Activated CD4-positive, alpha-beta memory T cell treated with anti-CD3 and anti-CD28 coated beads, Interleukin-2, amount 10 ng/mL, durations not matched to agents 7 days and 5 days (primary cell): Measurements from ENCODE around the gene SLC27A4. TPM values are rescaled to one million over a fixed set of nuclear protein-coding genes. Genes with fewer than 3 reads are reported as not detected.

Experiments used
- CTCF ChIA-PET: fragments of 350-600 bp; sonication (Branson Sonifier 250); formaldehyde crosslinking; loops from one replicate; lab custom pipeline; 2021; ENCODE audit warnings: antibody characterized with exemption, inconsistent platforms; lab: Charles Lee
- POLR2A ChIA-PET: fragments of 350-600 bp; sonication (Branson Sonifier 250); formaldehyde crosslinking; loops from one replicate; lab custom pipeline; 2021; ENCODE audit warnings: antibody characterized with exemption; lab: Charles Lee
- DNase-seq: peaks from one replicate; pipeline ENCODE4 v3.0.0-alpha.2; 2020
- H3K27ac Mint-ChIP-seq: one replicate; pipeline ENCODE4 v1.8.0; 2021; ENCODE audit warnings: mild to moderate bottlenecking, mixed read lengths
- H3K27me3 Mint-ChIP-seq: one replicate; pipeline ENCODE4 v1.8.0; 2021; ENCODE audit warnings: mixed read lengths
- H3K36me3 Mint-ChIP-seq: one replicate; pipeline ENCODE4 v1.8.0; 2021; ENCODE audit warnings: low read depth, mixed read lengths
- H3K4me1 Mint-ChIP-seq: one replicate; pipeline ENCODE4 v1.8.0; 2021; ENCODE audit warnings: mixed read lengths
- H3K4me3 Mint-ChIP-seq: one replicate; pipeline ENCODE4 v1.8.0; 2021; ENCODE audit warnings: mild to moderate bottlenecking, mixed read lengths
- H3K9me3 Mint-ChIP-seq: one replicate; pipeline ENCODE4 v1.8.0; 2021; ENCODE audit warnings: mixed read lengths
- total RNA-seq, 2 experiments: library from RNA; stranded (reverse); gene quantifications; one replicate each; pipeline ENCODE4 v1.2.3, GENCODE V29; 2021

SLC27A4 gene
- total RNA-seq, 2 experiments from 2014 or later: 13.6 to 14.0 TPM

- no peaks in the 10 kb centered on the region for H3K9me3 Mint-ChIP-seq
- peaks cover 32% of the 10 kb centered on the region for H3K4me1 Mint-ChIP-seq
- POLR2A ChIA-PET: interaction anchor here (0.7 to 3.5 kb wide), 17 partner anchors 8 to 435 kb away, joined by 3 to 31 read pairs (median 4); partner anchors contain the start of genes BBLN, CERCAM, GLE1 and GOLGA2
- peaks cover 11% of the 10 kb centered on the region for H3K36me3 Mint-ChIP-seq
- no peaks in the 10 kb centered on the region for H3K27me3 Mint-ChIP-seq
- DNase-seq: no peak
- H3K27ac Mint-ChIP-seq: peak overlapping the region; percentile 93
- CTCF ChIA-PET: interaction anchor here (0.6 to 3.7 kb wide), 7 partner anchors 9 to 446 kb away, joined by 3 to 56 read pairs (median 5); partner anchors contain the start of gene ENDOG
- peak overlapping the region; percentile 90 for H3K4me3 Mint-ChIP-seq
Observed at GRCh38 chr9:128371630-128372117, 31.3 kb downstream of the SLC27A4 start.

GRCh38 chr9:128372188-128372641, 31.9 kb downstream of the SLC27A4 start:
- Mint-ChIP-seq H3K36me3 (peaks cover 11% of the 10 kb centered on the region), H3K9me3 (no peaks in the 10 kb centered on the region), H3K27ac (peak overlapping the region; percentile 93), H3K4me3 (peak overlapping the region; percentile 90), H3K4me1 (peaks cover 32% of the 10 kb centered on the region), H3K27me3 (no peaks in the 10 kb centered on the region)
- ChIA-PET CTCF (interaction anchor here (0.6 to 3.7 kb wide), 3 partner anchors 11 to 86 kb away, joined by 4 to 56 read pairs (median 16); no protein-coding TSS in a partner anchor), POLR2A (interaction anchor here (0.9 to 3.5 kb wide), 7 partner anchors 8 to 180 kb away, joined by 3 to 31 read pairs (median 7); partner anchors contain the start of genes CERCAM, GOLGA2, SPTAN1 and SWI5)
- DNase-seq: no peak

- POLR2A ChIA-PET: interaction anchor here (1.0 to 3.5 kb wide), 3 partner anchors 9 to 180 kb away, joined by 3 to 31 read pairs (median 13); partner anchors contain the start of gene SPTAN1
- CTCF ChIA-PET: interaction anchor here (3.7 kb wide), 1 partner anchor 11 kb away, joined by 56 read pairs; no protein-coding TSS in a partner anchor
- Mint-ChIP-seq H3K27ac (peak overlapping the region; percentile 93), H3K9me3 (no peaks in the 10 kb centered on the region), H3K4me1 (peaks cover 32% of the 10 kb centered on the region), H3K36me3 (peaks cover 11% of the 10 kb centered on the region), H3K27me3 (no peaks in the 10 kb centered on the region), H3K4me3 (peak overlapping the region; percentile 90)
- no peak for DNase-seq
Observed at GRCh38 chr9:128372784-128373183, 32.5 kb downstream of the SLC27A4 start.

- Mint-ChIP-seq H3K4me1 (peaks cover 32% of the 10 kb centered on the region), H3K36me3 (peaks cover 18% of the 10 kb centered on the region), H3K27ac (no peak overlapping the region), H3K9me3 (no peaks in the 10 kb centered on the region), H3K4me3 (no peak overlapping the region), H3K27me3 (no peaks in the 10 kb centered on the region)
- no peak for DNase-seq
- POLR2A ChIA-PET: no interaction called here
- CTCF ChIA-PET: no interaction called here
Observed at GRCh38 chr9:128374221-128374675, 33.9 kb downstream of the SLC27A4 start.

DNA sequence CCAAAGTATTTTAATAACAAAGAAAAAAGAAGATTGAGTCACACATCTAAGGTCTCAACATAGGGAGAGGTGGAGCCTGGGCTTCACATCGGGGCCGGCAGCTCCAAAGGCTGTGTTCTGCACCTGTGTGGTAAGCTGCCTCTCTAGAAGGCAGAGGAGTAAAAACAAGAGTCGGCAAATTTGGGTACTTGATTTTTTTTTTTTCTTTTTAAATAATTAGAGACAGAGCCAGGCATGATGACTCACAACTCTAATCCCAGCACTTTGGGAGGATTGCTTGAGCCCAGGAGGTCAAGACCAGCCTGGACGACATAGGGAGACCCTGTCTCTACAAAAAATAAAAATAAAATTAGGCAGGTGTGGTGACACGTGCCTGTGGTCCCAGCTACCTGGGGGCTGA, 35.5 kb downstream of the SLC27A4 start:
- Mint-ChIP-seq H3K4me1 (peaks cover 23% of the 10 kb centered on the region), H3K27me3 (no peaks in the 10 kb centered on the region), H3K36me3 (peaks cover 22% of the 10 kb centered on the region), H3K9me3 (no peaks in the 10 kb centered on the region), H3K4me3 (no peak overlapping the region), H3K27ac (peak overlapping the region; percentile 6)
- ChIA-PET POLR2A (no interaction called here), CTCF (interaction anchor here (0.9 kb wide), 1 partner anchor 13 kb away, joined by 3 read pairs; no protein-coding TSS in a partner anchor)
- no peak for DNase-seq

DNA sequence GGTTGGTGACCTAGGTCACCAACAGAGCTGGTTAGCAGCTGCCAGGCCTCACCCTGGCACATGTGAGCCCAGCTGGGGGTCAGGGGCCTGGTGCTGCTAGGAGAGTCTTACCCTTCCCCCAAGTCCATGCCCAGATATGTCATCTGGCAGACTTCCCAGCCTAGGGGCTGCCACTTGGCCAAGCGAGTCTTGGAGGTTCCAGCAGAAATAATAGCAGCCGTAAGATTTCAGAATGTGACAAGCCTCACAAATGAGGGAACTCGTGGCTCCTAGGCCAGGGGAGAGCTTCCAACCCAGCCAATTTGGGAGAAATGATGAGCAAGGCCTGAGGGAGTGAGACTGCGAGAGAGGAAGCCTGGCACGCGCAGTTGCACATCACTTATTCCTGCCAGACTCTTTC, 41.9 kb downstream of the SLC27A4 start:
- DNase-seq: no peak
- peaks cover 22% of the 10 kb centered on the region for H3K36me3 Mint-ChIP-seq
- ChIA-PET POLR2A (no interaction called here), CTCF (interaction anchor here (1.0 to 1.3 kb wide), 2 partner anchors 38 to 56 kb away, joined by 3 to 4 read pairs; no protein-coding TSS in a partner anchor)
- H3K9me3 Mint-ChIP-seq: no peaks in the 10 kb centered on the region
- no peak overlapping the region for H3K27ac Mint-ChIP-seq
- H3K27me3 Mint-ChIP-seq: no peaks in the 10 kb centered on the region
- no peaks in the 10 kb centered on the region for H3K4me1 Mint-ChIP-seq
- H3K4me3 Mint-ChIP-seq: no peak overlapping the region

- CTCF ChIA-PET: interaction anchor here (1.0 to 1.3 kb wide), 2 partner anchors 37 to 56 kb away, joined by 3 to 4 read pairs; no protein-coding TSS in a partner anchor
- Mint-ChIP-seq H3K4me3 (no peak overlapping the region), H3K9me3 (no peaks in the 10 kb centered on the region), H3K27me3 (no peaks in the 10 kb centered on the region), H3K27ac (no peak overlapping the region), H3K4me1 (no peaks in the 10 kb centered on the region), H3K36me3 (peaks cover 30% of the 10 kb centered on the region)
- no peak for DNase-seq
- POLR2A ChIA-PET: interaction anchor here (0.6 to 3.2 kb wide), 2 partner anchors 12 to 172 kb away, joined by 3 to 12 read pairs; partner anchors contain the start of gene URM1
Observed at GRCh38 chr9:128383007-128383753, 42.9 kb downstream of the SLC27A4 start.

GRCh38 chr9:128383791-128384190, 43.5 kb downstream of the SLC27A4 start:
- no peak overlapping the region for H3K27ac Mint-ChIP-seq
- no peak for DNase-seq
- no peaks in the 10 kb centered on the region for H3K27me3 Mint-ChIP-seq
- ChIA-PET POLR2A (interaction anchor here (0.6 to 3.2 kb wide), 2 partner anchors 13 to 173 kb away, joined by 3 to 12 read pairs; partner anchors contain the start of gene URM1), CTCF (interaction anchor here (1.6 kb wide), 1 partner anchor 22 kb away, joined by 9 read pairs; no protein-coding TSS in a partner anchor)
- H3K36me3 Mint-ChIP-seq: peaks cover 27% of the 10 kb centered on the region
- H3K4me1 Mint-ChIP-seq: no peaks in the 10 kb centered on the region
- H3K4me3 Mint-ChIP-seq: no peak overlapping the region
- H3K9me3 Mint-ChIP-seq: no peaks in the 10 kb centered on the region

GRCh38 chr9:128384801-128385495, 44.6 kb downstream of the SLC27A4 start:
- no peak for DNase-seq
- H3K4me3 Mint-ChIP-seq: no peak overlapping the region
- no peak overlapping the region for H3K27ac Mint-ChIP-seq
- ChIA-PET CTCF (interaction anchor here (1.6 kb wide), 1 partner anchor 23 kb away, joined by 9 read pairs; no protein-coding TSS in a partner anchor), POLR2A (interaction anchor here (0.6 to 3.2 kb wide), 2 partner anchors 14 to 34 kb away, joined by 3 to 12 read pairs; partner anchors contain the start of gene URM1)
- no peaks in the 10 kb centered on the region for H3K9me3 Mint-ChIP-seq
- H3K27me3 Mint-ChIP-seq: no peaks in the 10 kb centered on the region
- peaks cover 24% of the 10 kb centered on the region for H3K36me3 Mint-ChIP-seq
- no peaks in the 10 kb centered on the region for H3K4me1 Mint-ChIP-seq

DNA sequence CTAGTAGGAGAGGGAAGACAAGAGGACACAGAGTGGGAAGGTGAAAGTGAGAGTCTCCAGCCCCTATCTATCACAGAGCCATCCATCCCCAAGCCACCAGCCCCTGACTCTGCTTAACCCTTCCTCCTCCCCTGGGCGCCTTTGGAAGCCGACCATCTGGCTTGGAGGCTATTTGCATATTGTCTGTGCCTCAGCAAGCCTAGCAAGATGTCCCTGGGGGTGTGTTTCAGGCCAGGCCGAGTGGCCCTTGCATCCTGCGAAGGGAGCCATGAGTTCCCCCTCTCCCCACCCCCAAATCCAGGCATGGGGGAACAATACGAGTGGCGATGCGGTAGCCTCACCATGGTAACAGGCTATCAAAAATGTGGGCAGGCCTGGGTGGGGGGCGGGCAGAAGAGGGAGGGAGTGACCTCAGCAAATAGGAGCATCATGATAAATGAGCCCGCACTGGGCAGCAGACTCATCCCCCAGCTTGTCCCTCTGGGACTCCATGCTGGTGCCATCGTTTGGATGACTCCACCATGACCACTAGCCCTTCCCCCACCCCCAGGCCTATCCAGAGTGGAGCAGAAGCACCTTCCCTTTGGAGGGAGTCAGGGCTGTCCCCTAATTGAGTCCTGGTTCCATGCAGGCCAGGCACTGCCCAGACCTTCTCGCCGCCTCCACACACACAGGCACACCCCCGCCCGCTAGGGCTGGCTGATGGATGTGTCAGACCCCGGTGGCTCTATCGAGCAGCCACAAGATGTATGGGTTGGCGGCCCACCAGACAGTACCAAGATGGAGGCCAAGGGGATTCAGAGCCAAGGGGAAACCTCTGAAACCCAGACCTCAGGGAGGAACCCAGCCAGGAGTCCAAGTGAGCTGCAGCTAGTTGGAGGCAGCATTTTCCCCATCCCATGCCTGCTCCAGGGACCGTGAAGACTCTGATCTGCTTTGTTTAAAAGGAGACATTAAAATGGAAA, 45.5 kb downstream of the SLC27A4 start:
- ChIA-PET CTCF (interaction anchor here (1.6 kb wide), 1 partner anchor 24 kb away, joined by 9 read pairs; no protein-coding TSS in a partner anchor), POLR2A (interaction anchor here (0.6 to 3.2 kb wide), 2 partner anchors 14 to 34 kb away, joined by 3 to 12 read pairs; partner anchors contain the start of gene URM1)
- Mint-ChIP-seq H3K27me3 (no peaks in the 10 kb centered on the region), H3K4me3 (no peak overlapping the region), H3K27ac (no peak overlapping the region), H3K9me3 (no peaks in the 10 kb centered on the region), H3K36me3 (peaks cover 22% of the 10 kb centered on the region), H3K4me1 (no peaks in the 10 kb centered on the region)
- no peak for DNase-seq

DNA sequence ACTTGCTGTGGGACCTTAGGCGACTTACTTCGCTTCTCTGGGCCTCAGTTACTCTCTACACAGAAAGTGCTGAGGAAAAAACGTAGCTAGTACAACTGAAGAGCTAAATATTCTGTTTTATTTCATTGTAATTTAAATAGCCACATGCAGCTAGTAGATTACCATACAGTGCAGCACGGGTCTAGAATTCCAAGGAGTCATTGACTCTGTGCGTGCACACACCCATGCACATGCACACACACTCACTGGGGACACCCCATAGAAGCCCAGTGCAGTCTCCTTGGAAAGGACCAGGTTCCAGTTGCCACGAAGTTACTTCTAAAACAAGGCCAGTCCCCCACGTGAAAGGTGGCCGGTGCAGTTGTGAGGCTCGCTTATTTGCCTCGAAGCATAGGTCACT, 47.8 kb downstream of the SLC27A4 start:
- H3K4me3 Mint-ChIP-seq: no peak overlapping the region
- CTCF ChIA-PET: no interaction called here
- H3K27ac Mint-ChIP-seq: no peak overlapping the region
- POLR2A ChIA-PET: no interaction called here
- peaks cover 26% of the 10 kb centered on the region for H3K36me3 Mint-ChIP-seq
- no peak for DNase-seq
- H3K4me1 Mint-ChIP-seq: no peaks in the 10 kb centered on the region
- H3K27me3 Mint-ChIP-seq: no peaks in the 10 kb centered on the region
- H3K9me3 Mint-ChIP-seq: no peaks in the 10 kb centered on the region
